Measurements from ENCODE around the gene ITGA8.
"Not testable (repeated sequence)": the region's sequence is repeated elsewhere in the genome, so short reads cannot be mapped to it uniquely, and the experiment has no call there.

DNA sequence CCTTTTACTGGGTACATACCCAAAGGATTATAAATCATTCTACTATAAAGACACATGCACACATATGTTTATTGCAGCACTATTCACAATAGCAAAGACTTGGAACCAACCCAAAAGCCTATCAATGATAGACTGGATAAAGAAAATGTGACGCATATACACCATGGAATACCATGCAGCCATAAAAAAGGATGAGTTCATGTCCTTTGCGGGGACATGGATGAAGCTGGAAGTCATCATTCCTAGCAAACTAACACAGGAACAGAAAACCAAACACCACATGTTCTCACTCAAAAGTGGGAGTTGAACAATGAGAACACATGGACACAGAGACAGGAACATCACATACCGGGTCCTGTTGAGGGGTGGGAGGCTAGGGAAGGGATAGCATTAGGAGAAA lies 88.5 kb downstream of the ITGA8 start:
- TF ChIP-seq POLR2A (IDR thresholded peaks at IDR 0.05) = not testable (repeated sequence)
- TF ChIP-seq, protein P1, sequence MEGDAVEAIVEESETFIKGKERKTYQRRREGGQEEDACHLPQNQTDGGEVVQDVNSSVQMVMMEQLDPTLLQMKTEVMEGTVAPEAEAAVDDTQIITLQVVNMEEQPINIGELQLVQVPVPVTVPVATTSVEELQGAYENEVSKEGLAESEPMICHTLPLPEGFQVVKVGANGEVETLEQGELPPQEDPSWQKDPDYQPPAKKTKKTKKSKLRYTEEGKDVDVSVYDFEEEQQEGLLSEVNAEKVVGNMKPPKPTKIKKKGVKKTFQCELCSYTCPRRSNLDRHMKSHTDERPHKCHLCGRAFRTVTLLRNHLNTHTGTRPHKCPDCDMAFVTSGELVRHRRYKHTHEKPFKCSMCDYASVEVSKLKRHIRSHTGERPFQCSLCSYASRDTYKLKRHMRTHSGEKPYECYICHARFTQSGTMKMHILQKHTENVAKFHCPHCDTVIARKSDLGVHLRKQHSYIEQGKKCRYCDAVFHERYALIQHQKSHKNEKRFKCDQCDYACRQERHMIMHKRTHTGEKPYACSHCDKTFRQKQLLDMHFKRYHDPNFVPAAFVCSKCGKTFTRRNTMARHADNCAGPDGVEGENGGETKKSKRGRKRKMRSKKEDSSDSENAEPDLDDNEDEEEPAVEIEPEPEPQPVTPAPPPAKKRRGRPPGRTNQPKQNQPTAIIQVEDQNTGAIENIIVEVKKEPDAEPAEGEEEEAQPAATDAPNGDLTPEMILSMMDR (IDR thresholded peaks at IDR 0.05) = not testable (repeated sequence)

Data from ovary (tissue), 3 donors.